SK-N-SH treated with all-trans-retinoic acid at 6 μM for 48 hours (cell line): ENCODE measurements around the gene ABCA3.

Source experiments
- ATAC-seq: fragments of 200-7000 bp; cut with Tn5 transposase; 3 replicates; pipeline ENCODE4 v1.9.1; 2020; ENCODE audit warnings: mild to moderate bottlenecking, moderate library complexity
- ARNTL ChIP-seq: fragments of 450-650 bp; formaldehyde crosslinking; IDR thresholded peaks from 2 replicates; pipeline ENCODE4 v1.5.0; 2020; ENCODE audit warnings: low read depth, mild to moderate bottlenecking, moderate library complexity, borderline replicate concordance
- CSDC2 ChIP-seq: fragments of 250-450 bp; sonication (Bioruptor Pico); IDR thresholded peaks from 2 replicates; pipeline ENCODE4 v1.5.0; 2020; ENCODE audit warnings: mild to moderate bottlenecking, moderate library complexity
- GLIS3 ChIP-seq: fragments of 250-450 bp; sonication (Bioruptor Pico); IDR thresholded peaks from 2 replicates; pipeline ENCODE4 v1.5.0; 2020; ENCODE audit warnings: mild to moderate bottlenecking, moderate library complexity
- ISL1 ChIP-seq: fragments of 250-450 bp; sonication (Bioruptor Pico); IDR thresholded peaks from 2 replicates; pipeline ENCODE4 v2.1.2; 2022; ENCODE audit warnings: mild to moderate bottlenecking, moderate library complexity
- PPARA ChIP-seq: fragments of 250-450 bp; sonication (Bioruptor Pico); IDR thresholded peaks from 2 replicates; pipeline ENCODE4 v1.5.0; 2020; ENCODE audit warnings: mild to moderate bottlenecking, borderline replicate concordance
- RARB ChIP-seq: fragments of 250-450 bp; sonication (Bioruptor Pico); IDR thresholded peaks from 2 replicates; pipeline ENCODE4 v1.8.0; 2021; ENCODE audit warnings: mild to moderate bottlenecking, moderate library complexity
- SNAI2 ChIP-seq: fragments of 250-450 bp; sonication (Bioruptor Pico); IDR thresholded peaks from 2 replicates; pipeline ENCODE4 v1.5.0; 2020; ENCODE audit warnings: mild to moderate bottlenecking, moderate library complexity
- TCF4 ChIP-seq: fragments of 250-450 bp; sonication (Bioruptor Pico); IDR thresholded peaks from 2 replicates; pipeline ENCODE4 v1.8.0; 2021; ENCODE audit warnings: mild to moderate bottlenecking, moderate library complexity, borderline replicate concordance
- TSHZ2 ChIP-seq: fragments of 250-450 bp; sonication (Bioruptor Pico); IDR thresholded peaks from 2 replicates; pipeline ENCODE4 v1.5.0; 2020; ENCODE audit warnings: mild to moderate bottlenecking, moderate library complexity
- ZC3H10 ChIP-seq: fragments of 250-450 bp; sonication (Bioruptor Pico); IDR thresholded peaks from 2 replicates; pipeline ENCODE4 v1.5.1; 2021; ENCODE audit warnings: mild to moderate bottlenecking, moderate library complexity
- ZFP3 ChIP-seq: fragments of 250-450 bp; sonication (Bioruptor Pico); IDR thresholded peaks from 2 replicates; pipeline ENCODE4 v1.5.0; 2020; ENCODE audit warnings: mild to moderate bottlenecking, moderate library complexity
- ZFP30 ChIP-seq: fragments of 450-650 bp; formaldehyde crosslinking; IDR thresholded peaks from 2 replicates; pipeline ENCODE4 v1.5.0; 2022; ENCODE audit warnings: mild to moderate bottlenecking, moderate library complexity
- ZNF70 ChIP-seq: fragments of 450-650 bp; formaldehyde crosslinking; IDR thresholded peaks from 2 replicates; pipeline ENCODE4 v1.5.0; 2020; ENCODE audit warnings: mild to moderate bottlenecking, moderate library complexity
- ZNF8 ChIP-seq: fragments of 450-650 bp; formaldehyde crosslinking; IDR thresholded peaks from 2 replicates; pipeline ENCODE4 v1.5.0; 2020; ENCODE audit warnings: mild to moderate bottlenecking, moderate library complexity
- TF ChIP-seq, protein P1 (sequence below): fragments of 250-450 bp; sonication (Bioruptor Pico); IDR thresholded peaks from 2 replicates; pipeline ENCODE4 v1.8.0; 2021; ENCODE audit warnings: low read depth, mild to moderate bottlenecking, moderate library complexity, borderline replicate concordance
- TF ChIP-seq, protein P2 (sequence below): fragments of 250-450 bp; sonication (Bioruptor Pico); IDR thresholded peaks from 2 replicates; pipeline ENCODE4 v1.8.0; 2020; ENCODE audit warnings: mild to moderate bottlenecking, moderate library complexity, borderline replicate concordance
- TF ChIP-seq, protein P3 (sequence below): fragments of 250-450 bp; sonication (Bioruptor Pico); IDR thresholded peaks from 2 replicates; pipeline ENCODE4 v1.5.1; 2021; ENCODE audit warnings: mild to moderate bottlenecking, moderate library complexity

ABCA3 gene

DNA sequence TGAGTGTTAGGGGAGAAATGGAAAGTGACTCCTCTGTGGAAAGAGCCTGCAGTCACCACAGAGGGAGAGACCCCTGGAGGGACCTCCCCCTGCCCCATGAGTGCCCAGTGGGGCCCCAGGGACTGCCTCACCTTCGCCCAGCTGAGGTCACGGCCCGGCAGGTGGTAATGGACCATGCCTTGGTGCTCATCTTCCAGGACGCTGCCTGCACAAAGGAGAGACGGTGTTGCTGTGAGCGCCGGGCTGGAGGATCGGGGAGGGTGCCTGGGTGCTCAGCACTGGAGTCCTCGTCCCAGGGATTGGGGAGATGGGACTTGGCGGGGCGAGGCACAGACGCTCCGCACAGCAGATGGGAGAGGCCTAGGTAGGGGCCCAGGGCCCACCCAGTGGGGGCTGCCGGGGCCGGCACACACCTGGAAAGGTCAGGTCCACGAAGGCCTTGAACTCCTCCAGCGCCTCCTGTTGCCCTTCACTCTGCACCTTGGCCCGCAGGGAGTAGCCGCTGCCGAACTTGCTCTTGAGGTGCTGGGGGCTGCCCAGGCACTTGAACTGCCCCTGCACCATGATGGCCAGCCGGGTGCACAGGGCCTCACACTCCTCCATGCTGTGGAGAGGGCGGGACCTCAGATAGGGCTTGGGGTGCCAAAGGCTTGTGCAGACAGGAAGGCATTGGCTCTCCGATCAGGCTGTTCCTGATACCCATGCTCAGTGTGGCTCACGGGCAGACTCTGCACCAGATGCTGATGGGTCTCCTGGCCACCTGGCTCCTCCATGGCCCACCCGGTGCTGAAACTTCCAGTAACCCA lies 62.9 kb downstream of the ABCA3 start:
- TF ChIP-seq TCF4 (CRISPR knock-in tag), result no peak
- TF ChIP-seq, protein P1, sequence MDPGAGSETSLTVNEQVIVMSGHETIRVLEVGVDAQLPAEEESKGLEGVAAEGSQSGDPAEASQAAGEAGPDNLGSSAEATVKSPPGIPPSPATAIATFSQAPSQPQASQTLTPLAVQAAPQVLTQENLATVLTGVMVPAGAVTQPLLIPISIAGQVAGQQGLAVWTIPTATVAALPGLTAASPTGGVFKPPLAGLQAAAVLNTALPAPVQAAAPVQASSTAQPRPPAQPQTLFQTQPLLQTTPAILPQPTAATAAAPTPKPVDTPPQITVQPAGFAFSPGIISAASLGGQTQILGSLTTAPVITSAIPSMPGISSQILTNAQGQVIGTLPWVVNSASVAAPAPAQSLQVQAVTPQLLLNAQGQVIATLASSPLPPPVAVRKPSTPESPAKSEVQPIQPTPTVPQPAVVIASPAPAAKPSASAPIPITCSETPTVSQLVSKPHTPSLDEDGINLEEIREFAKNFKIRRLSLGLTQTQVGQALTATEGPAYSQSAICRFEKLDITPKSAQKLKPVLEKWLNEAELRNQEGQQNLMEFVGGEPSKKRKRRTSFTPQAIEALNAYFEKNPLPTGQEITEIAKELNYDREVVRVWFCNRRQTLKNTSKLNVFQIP (CRISPR knock-in tag), result no peak
- TF ChIP-seq PPARA (CRISPR knock-in tag), result no peak
- no peak for TF ChIP-seq ZFP30 (CRISPR knock-in tag)
- TF ChIP-seq CSDC2 (CRISPR knock-in tag), result no peak
- no peak for TF ChIP-seq ISL1 (CRISPR knock-in tag)
- no peak for TF ChIP-seq SNAI2 (CRISPR knock-in tag)
- TF ChIP-seq TSHZ2, result no peak
- TF ChIP-seq ZNF70 (CRISPR knock-in tag), result no peak
- TF ChIP-seq, protein P2, sequence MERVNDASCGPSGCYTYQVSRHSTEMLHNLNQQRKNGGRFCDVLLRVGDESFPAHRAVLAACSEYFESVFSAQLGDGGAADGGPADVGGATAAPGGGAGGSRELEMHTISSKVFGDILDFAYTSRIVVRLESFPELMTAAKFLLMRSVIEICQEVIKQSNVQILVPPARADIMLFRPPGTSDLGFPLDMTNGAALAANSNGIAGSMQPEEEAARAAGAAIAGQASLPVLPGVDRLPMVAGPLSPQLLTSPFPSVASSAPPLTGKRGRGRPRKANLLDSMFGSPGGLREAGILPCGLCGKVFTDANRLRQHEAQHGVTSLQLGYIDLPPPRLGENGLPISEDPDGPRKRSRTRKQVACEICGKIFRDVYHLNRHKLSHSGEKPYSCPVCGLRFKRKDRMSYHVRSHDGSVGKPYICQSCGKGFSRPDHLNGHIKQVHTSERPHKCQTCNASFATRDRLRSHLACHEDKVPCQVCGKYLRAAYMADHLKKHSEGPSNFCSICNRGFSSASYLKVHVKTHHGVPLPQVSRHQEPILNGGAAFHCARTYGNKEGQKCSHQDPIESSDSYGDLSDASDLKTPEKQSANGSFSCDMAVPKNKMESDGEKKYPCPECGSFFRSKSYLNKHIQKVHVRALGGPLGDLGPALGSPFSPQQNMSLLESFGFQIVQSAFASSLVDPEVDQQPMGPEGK (CRISPR knock-in tag), result no peak
- no peak for TF ChIP-seq ZNF8
- TF ChIP-seq ZFP3 (CRISPR knock-in tag), result no peak
- no peak for TF ChIP-seq GLIS3 (CRISPR knock-in tag)
- no peak for TF ChIP-seq ZC3H10 (CRISPR knock-in tag)
- TF ChIP-seq, protein P3, sequence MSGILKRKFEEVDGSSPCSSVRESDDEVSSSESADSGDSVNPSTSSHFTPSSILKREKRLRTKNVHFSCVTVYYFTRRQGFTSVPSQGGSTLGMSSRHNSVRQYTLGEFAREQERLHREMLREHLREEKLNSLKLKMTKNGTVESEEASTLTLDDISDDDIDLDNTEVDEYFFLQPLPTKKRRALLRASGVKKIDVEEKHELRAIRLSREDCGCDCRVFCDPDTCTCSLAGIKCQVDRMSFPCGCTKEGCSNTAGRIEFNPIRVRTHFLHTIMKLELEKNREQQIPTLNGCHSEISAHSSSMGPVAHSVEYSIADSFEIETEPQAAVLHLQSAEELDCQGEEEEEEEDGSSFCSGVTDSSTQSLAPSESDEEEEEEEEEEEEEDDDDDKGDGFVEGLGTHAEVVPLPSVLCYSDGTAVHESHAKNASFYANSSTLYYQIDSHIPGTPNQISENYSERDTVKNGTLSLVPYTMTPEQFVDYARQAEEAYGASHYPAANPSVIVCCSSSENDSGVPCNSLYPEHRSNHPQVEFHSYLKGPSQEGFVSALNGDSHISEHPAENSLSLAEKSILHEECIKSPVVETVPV (CRISPR knock-in tag), result no peak
- TF ChIP-seq, all 23 proteins: peak for 0
- ATAC-seq, result no peak

DNA sequence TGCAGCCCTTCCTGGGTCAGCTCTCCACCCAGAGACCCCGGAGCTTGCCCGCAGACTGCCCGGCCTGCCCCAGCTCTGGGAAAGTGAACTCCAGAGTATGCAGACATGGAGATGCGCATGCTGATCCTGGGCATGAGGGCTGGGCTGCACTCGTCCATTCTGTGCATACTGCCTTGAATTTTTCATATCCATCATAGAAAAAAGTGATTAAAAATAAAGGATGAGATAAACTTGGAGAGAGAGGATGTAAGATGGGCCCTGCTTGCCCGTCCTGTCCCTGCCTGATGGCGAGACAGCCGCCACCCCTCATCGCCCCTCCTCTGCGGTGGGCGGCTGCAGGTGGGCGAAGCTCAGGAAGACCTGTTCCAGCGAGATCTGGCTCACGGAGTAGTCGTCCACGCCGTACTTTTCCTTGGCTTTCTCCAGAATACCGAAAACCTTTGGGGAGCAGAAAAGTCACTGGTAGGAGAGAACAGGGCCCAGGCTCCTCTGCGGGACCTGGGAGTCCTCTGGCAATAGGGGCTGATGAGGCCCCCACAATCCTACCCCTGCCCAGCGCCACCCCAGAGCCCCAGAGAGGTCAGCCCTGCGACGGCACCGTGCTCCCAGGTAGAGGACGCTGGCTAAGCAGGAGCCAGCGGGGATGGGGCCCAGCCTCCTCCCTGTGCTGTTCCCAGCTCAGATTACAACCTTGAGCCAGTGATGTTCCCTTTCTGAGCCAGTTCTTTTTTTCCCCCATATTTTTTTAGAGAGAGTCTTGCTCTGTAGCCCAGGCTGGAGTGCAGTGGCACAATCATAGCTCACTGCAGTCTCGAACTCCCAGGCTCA lies 63.9 kb downstream of the ABCA3 start:
- TF ChIP-seq SNAI2 (CRISPR knock-in tag) (no peak), ZFP30 (CRISPR knock-in tag) (no peak), TSHZ2 (no peak), ARNTL (no peak), RARB (CRISPR knock-in tag) (no peak)
- no peak for ATAC-seq
